ENCODE data around the gene PFDN5.

DNA sequence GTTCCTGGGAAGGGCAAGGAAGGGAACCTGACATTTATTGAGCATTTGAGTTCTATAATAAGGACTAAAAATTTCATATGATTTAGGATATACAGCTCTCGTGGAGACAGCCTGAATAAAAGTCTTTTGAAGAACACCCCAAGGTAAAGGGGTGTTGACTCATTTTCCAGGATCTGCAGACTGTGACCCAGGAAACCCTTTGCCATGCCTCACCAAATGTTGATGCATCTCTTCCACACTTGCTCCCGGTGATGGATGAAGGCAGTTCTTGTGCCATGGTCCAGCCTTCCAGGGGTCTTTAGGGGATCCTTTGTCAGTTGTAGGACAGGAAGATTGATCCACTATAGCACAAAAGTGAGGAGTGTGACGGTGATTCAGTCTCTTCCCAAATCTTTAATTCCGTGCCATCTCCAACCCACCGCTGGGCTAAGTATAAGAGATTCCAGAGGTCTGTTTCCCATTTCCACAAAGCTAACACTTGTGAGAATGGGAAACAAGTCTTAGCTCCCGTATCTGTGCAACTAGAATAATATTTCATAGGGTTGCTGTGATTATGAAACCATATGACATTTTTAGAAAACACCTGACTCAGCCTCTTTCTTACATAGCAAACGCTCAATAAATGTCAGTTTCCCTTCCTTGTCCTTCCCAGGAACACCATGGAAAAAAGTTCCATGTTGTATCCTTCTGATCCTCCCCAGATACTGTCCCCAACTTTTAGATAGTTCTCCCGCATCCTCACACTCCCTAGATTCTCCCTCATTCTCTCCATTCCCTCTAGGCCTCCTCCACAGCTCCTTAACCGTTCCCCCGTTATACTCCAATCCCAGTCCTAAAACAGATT lies 25.2 kb downstream of the PFDN5 start:
- TF ChIP-seq, protein P1, sequence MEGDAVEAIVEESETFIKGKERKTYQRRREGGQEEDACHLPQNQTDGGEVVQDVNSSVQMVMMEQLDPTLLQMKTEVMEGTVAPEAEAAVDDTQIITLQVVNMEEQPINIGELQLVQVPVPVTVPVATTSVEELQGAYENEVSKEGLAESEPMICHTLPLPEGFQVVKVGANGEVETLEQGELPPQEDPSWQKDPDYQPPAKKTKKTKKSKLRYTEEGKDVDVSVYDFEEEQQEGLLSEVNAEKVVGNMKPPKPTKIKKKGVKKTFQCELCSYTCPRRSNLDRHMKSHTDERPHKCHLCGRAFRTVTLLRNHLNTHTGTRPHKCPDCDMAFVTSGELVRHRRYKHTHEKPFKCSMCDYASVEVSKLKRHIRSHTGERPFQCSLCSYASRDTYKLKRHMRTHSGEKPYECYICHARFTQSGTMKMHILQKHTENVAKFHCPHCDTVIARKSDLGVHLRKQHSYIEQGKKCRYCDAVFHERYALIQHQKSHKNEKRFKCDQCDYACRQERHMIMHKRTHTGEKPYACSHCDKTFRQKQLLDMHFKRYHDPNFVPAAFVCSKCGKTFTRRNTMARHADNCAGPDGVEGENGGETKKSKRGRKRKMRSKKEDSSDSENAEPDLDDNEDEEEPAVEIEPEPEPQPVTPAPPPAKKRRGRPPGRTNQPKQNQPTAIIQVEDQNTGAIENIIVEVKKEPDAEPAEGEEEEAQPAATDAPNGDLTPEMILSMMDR (IDR thresholded peaks at IDR 0.05; ENCODE audit: low read length), result no peak
- no peak for TF ChIP-seq EZH2 (IDR thresholded peaks at IDR 0.05; ENCODE audit: borderline replicate concordance, low read length)

Measured in OCI-LY1 (cell line).